Neuronal stem cell (in vitro differentiated cells): ENCODE data around the gene SEL1L3.
A peak's percentile ranks its signal among the peaks of the same experiment; 100 is the strongest.

Source experiments
- DNase-seq: peaks from one replicate; pipeline ENCODE4 v3.0.0-alpha.2; 2013; ENCODE audit warnings: low spot score
- H2AFZ ChIP-seq: one replicate; pipeline ENCODE4 v1.6.1; 2013; ENCODE audit warnings: mild to moderate bottlenecking, low read length, inconsistent platforms
- H2AK5ac ChIP-seq: 2 replicates; pipeline ENCODE4 v1.6.1; 2013; ENCODE audit warnings: low read depth, mild to moderate bottlenecking, inconsistent platforms, low read length, moderate library complexity, mixed read lengths
- H2BK120ac ChIP-seq: 2 replicates; pipeline ENCODE4 v1.6.1; 2013; ENCODE audit warnings: low read depth, mild to moderate bottlenecking, inconsistent platforms, low read length, moderate library complexity, mixed read lengths
- H2BK12ac ChIP-seq: one replicate; pipeline ENCODE4 v1.6.1; 2013; ENCODE audit warnings: low read length, inconsistent platforms
- H2BK15ac ChIP-seq: 2 replicates; pipeline ENCODE4 v1.6.1; 2013; ENCODE audit warnings: mild to moderate bottlenecking, low read length, inconsistent platforms, mixed read lengths
- H2BK5ac ChIP-seq: one replicate; pipeline ENCODE4 v1.6.1; 2013; ENCODE audit warnings: inconsistent platforms, mild to moderate bottlenecking, low read length, moderate library complexity
- H3K14ac ChIP-seq: one replicate; pipeline ENCODE4 v1.6.1; 2013; ENCODE audit warnings: low read length, inconsistent platforms
- H3K18ac ChIP-seq: 2 replicates; pipeline ENCODE4 v1.6.1; 2013; ENCODE audit warnings: low read length, inconsistent platforms
- H3K23ac ChIP-seq: 2 replicates; pipeline ENCODE4 v1.6.1; 2013; ENCODE audit warnings: low read depth, mild to moderate bottlenecking, mixed read lengths, low read length, inconsistent platforms; ENCODE audit not compliant: poor library complexity
- H3K27ac ChIP-seq: replicated peaks from 3 replicates; pipeline ENCODE4 v1.5.1; 2013; ENCODE audit warnings: low read length, inconsistent platforms
- H3K27me3 ChIP-seq, 3 experiments: 2 replicates each; pipeline ENCODE4 v1.6.1; 2013; ENCODE audit warnings: low read length in 3 of 3, mild to moderate bottlenecking in 2 of 3, inconsistent platforms in 1 of 3, low read depth in 1 of 3, mixed read lengths in 1 of 3, moderate library complexity in 1 of 3; ENCODE audit not compliant: control insufficient read depth in 3 of 3, insufficient read depth in 3 of 3
- H3K36me3 ChIP-seq, 2 donors: replicated peaks in 1 of 2; 2 replicates each; pipeline ENCODE4 v1.6.1; 2013; ENCODE audit warnings: low read length in 2 of 2; ENCODE audit not compliant: control insufficient read depth in 2 of 2, insufficient read depth in 2 of 2
- H3K4ac ChIP-seq: 2 replicates; pipeline ENCODE4 v1.6.1; 2013; ENCODE audit warnings: inconsistent platforms, mild to moderate bottlenecking, low read length, moderate library complexity
- H3K4me1 ChIP-seq, 2 donors: 1 replicate in 1 of 2; 2 replicates in 1 of 2; pipeline ENCODE4 v1.6.1; 2013; ENCODE audit warnings: low read length in 2 of 2, low read depth in 1 of 2; ENCODE audit not compliant: control insufficient read depth in 2 of 2, insufficient read depth in 1 of 2
- H3K4me2 ChIP-seq: one replicate; pipeline ENCODE4 v1.6.1; 2013; ENCODE audit warnings: mild to moderate bottlenecking, low read length, inconsistent platforms; ENCODE audit not compliant: insufficient read depth, poor library complexity, severe bottlenecking
- H3K4me3 ChIP-seq, 2 donors: 2 replicates each; pipeline ENCODE4 v1.5.1; 2013; ENCODE audit warnings: low read length in 2 of 2, mild to moderate bottlenecking in 2 of 2, inconsistent platforms in 1 of 2, moderate library complexity in 1 of 2
- H3K79me1 ChIP-seq: one replicate; pipeline ENCODE4 v1.6.1; 2013; ENCODE audit warnings: low read depth, mild to moderate bottlenecking, inconsistent platforms, low read length, moderate library complexity
- H3K9ac ChIP-seq: one replicate; pipeline ENCODE4 v1.6.1; 2013; ENCODE audit warnings: mild to moderate bottlenecking, low read depth, low read length, inconsistent platforms; ENCODE audit not compliant: poor library complexity
- H3K9me3 ChIP-seq, 2 donors: replicated peaks in 1 of 2; 2 replicates each; pipeline versions ENCODE3 to v1.6.1; 2013; ENCODE audit warnings: low read length in 2 of 2, mild to moderate bottlenecking in 2 of 2, inconsistent platforms in 1 of 2, low read depth in 1 of 2, mixed read lengths in 1 of 2, moderate library complexity in 1 of 2; ENCODE audit not compliant: control insufficient read depth in 2 of 2, insufficient read depth in 1 of 2
- H4K8ac ChIP-seq: one replicate; pipeline ENCODE4 v1.6.1; 2013; ENCODE audit warnings: low read depth, mild to moderate bottlenecking, inconsistent platforms, low read length, moderate library complexity
- H4K91ac ChIP-seq: one replicate; pipeline ENCODE4 v1.6.1; 2013; ENCODE audit warnings: low read length, low read depth, mild to moderate bottlenecking, inconsistent platforms; ENCODE audit not compliant: poor library complexity
- WGBS, 2 donors: extraction: QIAGEN DNeasy Blood & Tissue Kit; methylation state at CpG; one replicate each; pipeline ENCODE4 v1.1.7; 2013; ENCODE audit warnings: missing lambda C conversion rate in 2 of 2, mixed read lengths in 1 of 2; ENCODE audit not compliant: insufficient read length in 2 of 2, insufficient replicate concordance in 1 of 2; ENCODE audit errors: extremely low coverage in 2 of 2; 5-methylcytosine and 5-hydroxymethylcytosine counted together

Gene SEL1L3

GRCh38 chr4:25889589-25890503, 27.1 kb upstream of the SEL1L3 start:
- Histone ChIP-seq H3K27ac (peak overlapping the region; percentile 80), H3K9ac (no peak overlapping the region), H3K18ac (peak overlapping the region; percentile 58), H3K4me1 (peaks cover 15 to 16% of the 10 kb centered on the region in 2 donors), H2BK12ac (no peak overlapping the region), H3K79me1 (no peaks in the 10 kb centered on the region), H4K8ac (no peak overlapping the region), H3K36me3 (no peaks in the 10 kb centered on the region), H3K4me2 (no peak overlapping the region), H2AFZ (peak overlapping the region; percentile 80), H3K4me3 (no peak overlapping the region), H3K14ac (no peak overlapping the region), H3K27me3 (no peaks in the 10 kb centered on the region), H2AK5ac (no peak overlapping the region), H2BK15ac (no peak overlapping the region), H2BK5ac (no peak overlapping the region), H3K9me3 (no peaks in the 10 kb centered on the region), H2BK120ac (no peak overlapping the region), H3K4ac (no peak overlapping the region), H4K91ac (no peak overlapping the region), H3K23ac (no peak overlapping the region)
- no peak for DNase-seq
- WGBS, 2 donors, result no CpG with 5 or more reads among the region's 14 CpGs

GRCh38 chr4:25888781-25889180, 26.0 kb upstream of the SEL1L3 start:
- DNase-seq, result no peak

GRCh38 chr4:25884031-25884782, 21.4 kb upstream of the SEL1L3 start:
- Histone ChIP-seq H4K8ac (no peak overlapping the region), H3K14ac (no peak overlapping the region), H2BK120ac (no peak overlapping the region), H3K79me1 (no peaks in the 10 kb centered on the region), H2BK15ac (no peak overlapping the region), H3K4me3 (no peak overlapping the region), H2BK12ac (no peak overlapping the region), H3K9ac (no peak overlapping the region), H3K4ac (no peak overlapping the region), H2AFZ (peak overlapping the region; percentile 27), H3K36me3 (no peaks in the 10 kb centered on the region), H3K27ac (no peak overlapping the region), H2BK5ac (no peak overlapping the region), H2AK5ac (no peak overlapping the region), H3K9me3 (no peaks in the 10 kb centered on the region), H3K4me1 (peaks cover 4 to 6% of the 10 kb centered on the region in 2 donors), H3K23ac (no peak overlapping the region), H3K18ac (no peak overlapping the region), H3K4me2 (no peak overlapping the region), H3K27me3 (no peaks in the 10 kb centered on the region), H4K91ac (no peak overlapping the region)
- no peak for DNase-seq
- no CpG with 5 or more reads among the region's 5 CpGs for WGBS, 2 donors

More at GRCh38 chr4:25888781-25889180, 26.0 kb upstream of the SEL1L3 start:
- H3K18ac ChIP-seq, result no peak overlapping the region
- H3K4me2 ChIP-seq, result no peak overlapping the region
- no peak overlapping the region for H3K27ac ChIP-seq
- no peak overlapping the region for H2BK5ac ChIP-seq
- no peak overlapping the region for H2BK15ac ChIP-seq
- no peaks in the 10 kb centered on the region for H3K79me1 ChIP-seq
- no peak overlapping the region for H3K4ac ChIP-seq
- H3K9me3 ChIP-seq, result no peaks in the 10 kb centered on the region
- H3K27me3 ChIP-seq, result no peaks in the 10 kb centered on the region
- H3K4me3 ChIP-seq, result no peak overlapping the region
- H3K36me3 ChIP-seq, result no peaks in the 10 kb centered on the region
- no peak overlapping the region for H3K9ac ChIP-seq
- no peak overlapping the region for H3K14ac ChIP-seq
- H2AK5ac ChIP-seq, result no peak overlapping the region
- no peak overlapping the region for H4K8ac ChIP-seq
- no peak overlapping the region for H2BK12ac ChIP-seq
- H3K23ac ChIP-seq, result no peak overlapping the region
- H2BK120ac ChIP-seq, result no peak overlapping the region
- no peak overlapping the region for H2AFZ ChIP-seq
- peaks cover 18 to 20% of the 10 kb centered on the region in 2 donors for H3K4me1 ChIP-seq
- H4K91ac ChIP-seq, result no peak overlapping the region

GRCh38 chr4:25883565-25883964, 20.8 kb upstream of the SEL1L3 start:
- H4K8ac ChIP-seq, result no peak overlapping the region
- no peak overlapping the region for H3K23ac ChIP-seq
- no peaks in the 10 kb centered on the region for H3K9me3 ChIP-seq
- no peak overlapping the region for H3K18ac ChIP-seq
- peaks cover 4 to 6% of the 10 kb centered on the region in 2 donors for H3K4me1 ChIP-seq
- H3K27ac ChIP-seq, result no peak overlapping the region
- H3K14ac ChIP-seq, result no peak overlapping the region
- H2BK12ac ChIP-seq, result no peak overlapping the region
- H2BK15ac ChIP-seq, result no peak overlapping the region
- no peak overlapping the region for H2BK120ac ChIP-seq
- no peak for DNase-seq
- H3K4ac ChIP-seq, result no peak overlapping the region
- no peak overlapping the region for H2AFZ ChIP-seq
- H3K27me3 ChIP-seq, result no peaks in the 10 kb centered on the region
- H3K4me2 ChIP-seq, result no peak overlapping the region
- no peak overlapping the region for H3K9ac ChIP-seq
- no peak overlapping the region for H2BK5ac ChIP-seq
- WGBS, 2 donors, result no CpG with 5 or more reads among the region's 2 CpGs
- no peak overlapping the region for H3K4me3 ChIP-seq
- H3K79me1 ChIP-seq, result no peaks in the 10 kb centered on the region
- H4K91ac ChIP-seq, result no peak overlapping the region
- no peak overlapping the region for H2AK5ac ChIP-seq
- H3K36me3 ChIP-seq, result no peaks in the 10 kb centered on the region
